K562 (cell line): ENCODE results near the gene CLCNKB.
"Not testable (repeated sequence)": the region's sequence is repeated elsewhere in the genome, so short reads cannot be mapped to it uniquely, and the experiment has no call there.

Source experiments
- ARHGAP35 ChIP-seq: fragments of 450-650 bp; IDR thresholded peaks from 2 replicates; pipeline ENCODE4 v1.6.1; 2018; ENCODE audit not compliant: partially characterized antibody
- ELF1 ChIP-seq: fragments of 200-800 bp; sonication (Bioruptor generic); IDR thresholded peaks from 2 replicates; pipeline ENCODE4 v1.6.1; 2016; ENCODE audit warnings: missing genetic modification characterization, missing compliant biosample characterization
- EP400 ChIP-seq: fragments of 450-650 bp; IDR thresholded peaks from 2 replicates; pipeline ENCODE4 v1.6.1; 2017; ENCODE audit warnings: antibody characterized with exemption, mild to moderate bottlenecking, moderate library complexity
- HDAC6 ChIP-seq: IDR thresholded peaks from 2 replicates; pipeline ENCODE4 v1.6.1; 2012; ENCODE audit warnings: low read depth, mild to moderate bottlenecking, control low read depth, inconsistent platforms, low read length, moderate library complexity
- HNRNPK ChIP-seq: fragments of 200-400 bp; formaldehyde crosslinking; IDR thresholded peaks from one replicate; pipeline ENCODE4 v1.6.1; 2018; ENCODE audit warnings: mild to moderate bottlenecking, low read depth, low read length; ENCODE audit not compliant: poor library complexity, severe bottlenecking
- KDM4B ChIP-seq, 2 experiments: fragments of 450-650 bp in 1 of 2; sonication (generic) in 1 of 2; IDR thresholded peaks; 2 replicates each; pipeline ENCODE4 v1.6.1; 2016 to 2017; ENCODE audit warnings: borderline replicate concordance in 2 of 2, antibody characterized with exemption in 1 of 2, low read depth in 1 of 2, mild to moderate bottlenecking in 1 of 2
- ZC3H4 ChIP-seq: sonication (generic); formaldehyde crosslinking; IDR thresholded peaks from 2 replicates; pipeline ENCODE4 v1.9.0; 2021; ENCODE audit warnings: missing genetic modification reagents, borderline replicate concordance
- TF ChIP-seq, protein P1 (sequence below), 3 experiments: IDR thresholded peaks in 2 of 3; conservative IDR thresholded peaks in 1 of 3; 2 replicates each; pipeline ENCODE4 v1.5.1; 2011 to 2012; ENCODE audit warnings: low read length in 3 of 3, mild to moderate bottlenecking in 3 of 3, control low read depth in 2 of 3, improper control_type of control experiment in 1 of 3, inconsistent platforms in 1 of 3, low read depth in 1 of 3, mixed read lengths in 1 of 3, moderate library complexity in 1 of 3; ENCODE audit not compliant: insufficient read depth in 2 of 3

DNA sequence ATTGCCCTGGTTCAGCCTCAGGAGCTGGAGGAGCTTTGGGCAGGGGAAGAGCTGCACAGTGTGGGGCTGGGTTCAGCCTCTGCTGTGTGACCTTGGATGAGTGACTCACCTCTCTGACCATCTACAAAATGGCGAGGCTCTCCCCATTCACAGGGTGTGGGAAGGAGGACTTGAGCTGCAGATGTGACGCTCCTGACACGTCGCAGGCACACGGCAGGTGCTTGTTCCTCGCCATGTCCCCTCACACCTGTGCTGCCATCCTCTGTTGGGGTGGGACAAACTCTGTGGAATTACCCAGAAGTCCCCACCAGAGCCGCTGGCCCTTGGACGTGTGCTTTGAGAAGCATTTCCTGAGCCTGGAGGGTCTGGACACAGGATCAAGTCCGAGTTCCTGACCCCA lies 22.7 kb upstream of the CLCNKB start:
- TF ChIP-seq EP400; KDM4B (IDR thresholded peaks at IDR 0.05; ENCODE audit: borderline replicate concordance in 2 of 2, low read depth in 1 of 2); HNRNPK; ELF1; HDAC6; ZC3H4; ARHGAP35: not testable (repeated sequence)
- TF ChIP-seq, protein P1, sequence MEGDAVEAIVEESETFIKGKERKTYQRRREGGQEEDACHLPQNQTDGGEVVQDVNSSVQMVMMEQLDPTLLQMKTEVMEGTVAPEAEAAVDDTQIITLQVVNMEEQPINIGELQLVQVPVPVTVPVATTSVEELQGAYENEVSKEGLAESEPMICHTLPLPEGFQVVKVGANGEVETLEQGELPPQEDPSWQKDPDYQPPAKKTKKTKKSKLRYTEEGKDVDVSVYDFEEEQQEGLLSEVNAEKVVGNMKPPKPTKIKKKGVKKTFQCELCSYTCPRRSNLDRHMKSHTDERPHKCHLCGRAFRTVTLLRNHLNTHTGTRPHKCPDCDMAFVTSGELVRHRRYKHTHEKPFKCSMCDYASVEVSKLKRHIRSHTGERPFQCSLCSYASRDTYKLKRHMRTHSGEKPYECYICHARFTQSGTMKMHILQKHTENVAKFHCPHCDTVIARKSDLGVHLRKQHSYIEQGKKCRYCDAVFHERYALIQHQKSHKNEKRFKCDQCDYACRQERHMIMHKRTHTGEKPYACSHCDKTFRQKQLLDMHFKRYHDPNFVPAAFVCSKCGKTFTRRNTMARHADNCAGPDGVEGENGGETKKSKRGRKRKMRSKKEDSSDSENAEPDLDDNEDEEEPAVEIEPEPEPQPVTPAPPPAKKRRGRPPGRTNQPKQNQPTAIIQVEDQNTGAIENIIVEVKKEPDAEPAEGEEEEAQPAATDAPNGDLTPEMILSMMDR (IDR thresholded peaks at IDR 0.05 in 2 of 3, conservative IDR thresholded peaks at IDR 0.05 in 1 of 3; ENCODE audit: insufficient read depth in 2 of 3, low read depth in 1 of 3, low read length in 3 of 3), result not testable (repeated sequence)
